ENCODE results near the gene RASAL1.
A peak's percentile ranks its signal among the peaks of the same experiment; 100 is the strongest.
"Not testable (repeated sequence)": the region's sequence is repeated elsewhere in the genome, so short reads cannot be mapped to it uniquely, and the experiment has no call there.

RASAL1 gene

DNA sequence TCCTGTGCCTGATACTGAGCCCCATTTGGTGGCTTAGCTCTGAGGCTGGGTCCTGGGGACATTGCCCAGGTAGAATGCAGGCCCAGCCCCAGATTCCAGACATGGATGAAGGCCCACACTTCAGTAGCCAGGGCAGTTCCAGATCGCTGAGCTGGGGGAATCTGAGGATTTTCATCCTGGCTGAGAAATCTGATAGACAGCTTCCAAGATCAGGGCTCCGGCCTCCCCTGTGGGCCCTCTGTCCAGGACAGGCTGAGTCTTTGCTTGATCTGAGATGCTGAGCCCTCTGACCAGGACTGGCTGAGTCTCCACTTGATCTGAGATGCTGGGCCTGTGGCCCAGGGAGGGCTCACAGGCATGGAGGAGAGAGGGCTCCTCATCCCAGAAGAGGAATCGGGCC lies 3.3 kb upstream of the RASAL1 start:
- DNase-seq, result no peak

GRCh38 chr12:113137861-113138783 lies 2.6 kb upstream of the RASAL1 start:
- no peak for DNase-seq

- no peak for DNase-seq
Measured at GRCh38 chr12:113136990-113137511, 1.5 kb upstream of the RASAL1 start.

DNA sequence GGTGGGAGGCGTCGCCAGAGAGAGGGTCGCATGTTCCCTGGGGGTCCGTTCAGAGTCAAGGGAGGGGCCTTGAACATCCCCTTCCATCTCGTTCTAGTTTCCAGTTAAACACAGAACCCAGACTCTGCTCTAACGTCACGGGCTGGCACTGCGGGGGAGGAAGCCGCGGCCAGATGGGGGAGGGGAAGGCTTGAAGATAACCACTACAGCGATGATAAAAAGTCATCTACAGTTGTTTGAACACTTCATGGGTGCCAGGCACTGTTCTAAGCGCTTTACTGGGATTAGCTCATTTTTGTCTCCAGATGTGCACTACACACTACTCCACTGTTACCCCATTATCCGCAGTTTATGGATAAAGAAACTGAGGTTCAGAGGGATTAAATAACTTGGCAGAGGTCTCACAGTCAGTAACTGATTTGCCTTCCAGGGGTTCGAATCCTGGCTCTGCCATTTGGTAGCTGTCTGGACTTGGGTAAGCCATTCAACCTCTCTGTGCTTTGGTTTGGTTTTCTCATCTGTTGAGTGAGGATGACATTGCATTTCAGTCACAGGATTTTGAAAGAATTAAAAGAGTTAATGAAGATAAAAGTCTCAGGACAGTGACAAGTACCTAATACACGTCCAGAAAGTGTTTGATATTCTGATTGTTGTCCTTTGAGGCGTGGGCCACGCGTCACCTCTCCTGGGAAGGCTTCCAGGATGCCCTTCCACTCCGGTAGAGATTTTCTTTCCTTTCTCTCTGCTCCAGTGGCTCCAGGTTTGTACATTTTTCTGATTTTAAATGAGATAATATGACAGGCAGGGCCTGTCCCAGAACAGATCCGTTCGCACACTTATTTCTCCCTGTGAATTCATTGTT lies 798 bp upstream of the RASAL1 start:
- peak; percentile 61 for DNase-seq

DNA sequence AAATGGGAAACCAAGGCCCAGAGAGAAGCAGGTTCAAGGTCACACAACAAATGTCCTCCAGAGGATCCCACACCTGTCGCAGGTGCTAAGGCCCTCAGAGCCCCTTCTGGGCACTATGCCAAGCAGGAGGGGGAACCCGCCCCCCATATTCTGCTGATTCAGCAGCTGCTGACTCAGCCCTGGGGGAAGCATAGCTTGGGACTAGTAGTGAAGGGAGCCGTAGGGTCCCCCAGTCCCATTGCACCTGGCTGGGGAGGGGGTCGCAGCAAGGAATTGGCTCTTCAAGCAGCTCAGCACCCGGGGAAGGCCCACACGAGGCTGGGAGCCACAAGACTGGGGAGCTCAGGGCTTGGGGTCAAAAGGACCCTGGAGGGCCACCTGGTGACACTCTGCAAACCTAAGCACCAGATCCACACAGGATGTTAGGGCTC lies 1.0 kb downstream of the RASAL1 start:
- no peak for DNase-seq

GRCh38 chr12:113134071-113134470 lies 1.5 kb downstream of the RASAL1 start:
- DNase-seq, result no peak

GRCh38 chr12:113133666-113134065 lies 1.9 kb downstream of the RASAL1 start:
- DNase-seq, result no peak

- no peak for DNase-seq
Measured at GRCh38 chr12:113133036-113133435, 2.5 kb downstream of the RASAL1 start.

- DNase-seq, result no peak
Measured at GRCh38 chr12:113131556-113131955, 4.0 kb downstream of the RASAL1 start.

DNA sequence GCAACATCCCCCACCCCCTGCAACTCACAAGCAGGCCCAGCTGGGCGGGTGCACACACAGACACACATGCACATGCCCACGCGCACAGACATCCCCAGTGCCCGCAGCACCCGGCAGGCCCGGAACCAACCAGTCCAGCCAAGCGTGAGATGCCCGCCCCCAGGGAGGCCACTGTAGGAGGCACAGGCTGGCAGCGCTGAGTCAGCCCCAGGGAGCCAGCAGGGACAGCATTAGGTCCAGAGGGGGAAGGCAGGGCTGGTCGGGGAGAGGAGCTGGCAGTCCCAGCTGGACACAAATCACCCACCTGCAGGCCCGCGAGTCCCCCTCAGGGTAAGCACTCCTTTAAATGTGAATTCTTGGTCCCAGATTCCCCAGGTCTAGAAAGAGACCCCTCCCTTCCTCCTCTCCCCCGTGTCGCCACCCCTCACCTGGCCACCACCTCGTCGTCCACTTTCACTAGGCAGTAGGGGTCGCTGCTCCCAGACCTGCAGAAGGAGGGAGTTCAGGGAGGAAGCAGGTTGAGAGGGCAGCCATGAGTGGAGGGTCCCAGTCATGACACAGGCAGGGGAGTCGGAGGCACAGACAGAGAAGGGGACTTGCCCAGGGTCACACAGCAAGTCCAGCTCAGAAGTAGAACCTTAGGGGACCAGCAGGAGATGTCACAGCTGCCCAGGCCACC lies 5.0 kb downstream of the RASAL1 start:
- DNase-seq, result no peak

- no peak for DNase-seq
Measured at GRCh38 chr12:113129664-113130456, 5.7 kb downstream of the RASAL1 start.

DNA sequence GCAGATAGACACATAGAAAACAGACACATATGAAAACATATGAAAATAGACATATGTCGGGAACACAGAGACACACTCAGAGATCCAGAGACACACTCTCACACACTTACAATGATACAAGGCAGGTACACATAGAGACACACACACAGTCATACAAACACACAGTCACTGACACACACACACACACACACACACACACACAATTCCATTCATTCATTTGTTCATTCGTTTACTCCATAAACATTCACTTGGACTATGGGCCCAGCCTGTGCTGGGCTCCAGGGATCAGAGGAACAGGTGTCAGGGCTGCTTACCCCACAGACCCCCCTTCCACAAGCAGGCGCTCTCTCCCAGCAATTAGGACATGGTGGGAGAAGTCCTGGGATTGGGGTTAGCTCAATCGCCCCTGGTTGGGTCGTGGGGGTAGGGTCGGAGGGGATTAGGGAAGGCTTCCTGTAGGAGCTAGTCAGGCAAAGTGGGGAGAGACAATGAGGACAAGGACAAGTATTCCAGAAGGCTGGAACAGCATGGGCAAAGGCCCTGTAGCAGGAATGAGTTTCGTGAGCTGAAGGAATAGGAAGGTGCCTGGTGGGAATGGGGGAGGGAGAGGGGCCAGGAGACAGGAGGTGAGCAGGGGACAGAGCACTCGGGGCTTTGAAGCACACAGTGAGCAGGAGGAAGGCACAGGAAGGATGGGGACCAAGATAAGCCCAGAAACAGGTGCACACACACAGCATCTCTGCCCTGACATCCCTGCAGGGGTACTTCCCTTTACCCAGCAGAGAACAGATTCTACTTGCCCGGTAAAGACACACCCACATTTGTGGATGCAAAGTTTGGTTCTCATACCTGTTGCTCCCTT lies 6.5 kb downstream of the RASAL1 start:
- DNase-seq, result no peak

DNA sequence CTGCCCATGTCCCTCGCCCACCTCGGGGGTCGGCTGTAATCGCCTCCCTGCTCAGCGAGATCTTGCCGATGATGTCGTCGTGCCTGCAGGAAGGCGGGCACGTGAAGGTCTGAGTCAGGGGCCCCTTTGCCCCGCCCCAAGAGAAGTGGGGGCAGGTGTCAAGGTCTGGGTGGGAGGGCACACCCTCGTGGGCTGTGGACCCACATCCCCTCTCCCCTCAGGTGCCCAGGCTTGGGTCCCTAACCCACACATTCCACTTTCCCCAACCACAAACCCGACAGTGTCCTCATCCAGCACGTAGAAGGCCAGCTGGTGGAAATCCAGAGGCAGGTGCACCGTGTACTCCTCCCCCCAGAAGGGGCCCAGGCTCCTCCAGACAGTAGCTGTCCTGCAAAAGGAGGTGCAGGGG lies 7.8 kb downstream of the RASAL1 start:
- DNase-seq, result no peak

GRCh38 chr12:113120670-113121370 lies 14.7 kb downstream of the RASAL1 start:
- no peak for DNase-seq

DNA sequence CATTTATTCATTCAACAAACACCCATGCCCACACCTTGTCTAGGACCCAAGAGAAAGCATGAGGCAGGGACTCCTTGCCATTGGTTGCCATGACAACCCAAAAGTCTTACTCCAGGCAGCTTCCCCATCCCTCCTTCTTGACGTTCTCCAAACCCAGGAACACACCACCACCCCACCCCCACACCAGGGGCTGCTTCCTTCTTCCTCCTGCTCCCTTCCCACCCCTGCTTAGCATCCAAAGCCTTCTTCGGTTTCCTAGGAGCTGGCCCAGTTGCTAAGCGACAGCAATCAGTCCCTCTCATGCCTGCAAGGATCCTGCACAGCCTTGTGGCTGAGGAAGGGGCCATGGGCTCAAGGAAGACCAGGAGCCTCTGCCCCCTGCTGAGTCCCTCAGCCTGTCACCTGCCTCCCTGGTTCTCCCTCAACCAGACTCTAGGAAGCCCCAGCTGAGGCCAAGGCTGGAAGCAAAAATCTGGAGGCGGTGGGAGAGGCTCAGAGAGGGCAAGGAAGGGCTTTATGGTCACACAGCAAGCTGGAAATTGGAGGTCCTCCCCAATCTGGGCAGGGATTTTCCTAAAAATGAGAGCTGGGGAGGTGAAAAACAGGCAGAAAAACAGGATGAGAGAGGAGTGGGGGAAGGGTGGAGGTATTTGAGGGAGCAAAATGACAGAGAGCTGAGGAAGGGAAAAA lies 15.4 kb downstream of the RASAL1 start:
- DNase-seq, result no peak

- no peak for DNase-seq
Measured at GRCh38 chr12:113118142-113118541, 17.4 kb downstream of the RASAL1 start.

- not testable (repeated sequence) for DNase-seq
Measured at GRCh38 chr12:113117684-113118083, 17.9 kb downstream of the RASAL1 start.

DNA sequence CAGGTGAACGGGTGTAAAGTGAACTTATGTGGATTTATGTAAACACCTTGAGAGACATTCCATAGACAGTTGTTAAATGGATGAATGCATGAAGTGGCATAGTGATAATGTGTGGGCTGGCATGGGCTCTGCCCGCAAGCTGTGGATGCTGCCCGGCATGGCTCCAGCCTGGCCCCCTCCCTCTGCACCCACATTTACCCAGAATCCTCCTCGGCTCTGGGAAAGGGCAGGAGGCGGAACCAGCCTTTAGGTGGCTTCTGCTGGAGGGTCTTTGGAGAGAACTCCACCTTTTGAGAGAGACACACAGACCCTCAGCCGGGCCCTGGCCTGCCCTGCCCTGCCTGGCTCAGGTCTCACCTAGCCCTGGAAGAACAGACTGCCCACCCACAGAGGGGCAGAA lies 18.7 kb downstream of the RASAL1 start:
- no peak for DNase-seq

GRCh38 chr12:113115455-113116126 lies 20.0 kb downstream of the RASAL1 start:
- no peak for DNase-seq

Data from stimulated activated CD4-positive, alpha-beta T cell treated with anti-CD3 and anti-CD28 coated beads, Interleukin-4, amount 100 ng/mL, for 24 hours (primary cell).